OCI-LY3 (cell line): ENCODE measurements around the gene RGCC.

ENCODE experiments used
- CTCF ChIP-seq: fragments of 200-600, 300-600 bp; sonication (generic); IDR thresholded peaks from 2 replicates; pipeline ENCODE4 v1.5.1; 2014; ENCODE audit warnings: antibody characterized with exemption, low read length, low read depth
- EZH2phosphoT487 ChIP-seq: fragments of 200-600 bp; shearing (Covaris generic); IDR thresholded peaks from 2 replicates; pipeline ENCODE4 v1.6.1; 2018; ENCODE audit warnings: antibody characterized with exemption, mixed run types, low read depth

GRCh38 chr13:41506312-41506711 is 49.0 kb downstream of the RGCC start:
- no peak for TF ChIP-seq CTCF
- no peak for TF ChIP-seq EZH2phosphoT487
